ENCODE data around the gene PPP4C.

DNA sequence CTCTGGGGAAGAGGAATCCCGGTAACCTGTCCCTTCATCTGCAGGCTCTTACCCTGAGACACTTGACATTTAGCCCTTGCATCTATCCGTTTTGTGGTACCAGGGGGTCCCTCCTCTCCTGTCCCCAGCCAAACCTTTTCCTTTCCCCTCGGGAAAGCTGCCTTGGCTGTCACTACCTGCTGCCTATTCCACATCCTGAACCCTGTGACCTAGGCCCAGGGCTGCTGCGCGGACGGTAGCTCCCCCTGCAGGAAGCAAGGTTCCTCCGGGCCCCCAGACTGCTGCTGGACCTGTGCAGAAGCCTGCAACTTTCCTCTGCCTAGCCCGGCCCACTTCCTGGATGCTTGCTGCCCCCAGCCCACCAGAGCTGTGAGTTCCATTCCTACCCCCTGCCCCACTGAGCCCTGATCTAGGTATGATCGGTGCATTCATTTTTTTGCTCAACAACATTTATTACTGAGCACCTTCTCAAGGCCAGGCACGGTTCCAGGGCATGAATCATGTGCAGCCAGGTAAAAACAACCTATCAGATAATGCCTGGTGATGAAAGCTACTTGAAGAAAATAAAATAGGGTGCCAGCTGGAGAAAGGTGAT is 20.7 kb upstream of the PPP4C start:
- TF ChIP-seq, protein P1, sequence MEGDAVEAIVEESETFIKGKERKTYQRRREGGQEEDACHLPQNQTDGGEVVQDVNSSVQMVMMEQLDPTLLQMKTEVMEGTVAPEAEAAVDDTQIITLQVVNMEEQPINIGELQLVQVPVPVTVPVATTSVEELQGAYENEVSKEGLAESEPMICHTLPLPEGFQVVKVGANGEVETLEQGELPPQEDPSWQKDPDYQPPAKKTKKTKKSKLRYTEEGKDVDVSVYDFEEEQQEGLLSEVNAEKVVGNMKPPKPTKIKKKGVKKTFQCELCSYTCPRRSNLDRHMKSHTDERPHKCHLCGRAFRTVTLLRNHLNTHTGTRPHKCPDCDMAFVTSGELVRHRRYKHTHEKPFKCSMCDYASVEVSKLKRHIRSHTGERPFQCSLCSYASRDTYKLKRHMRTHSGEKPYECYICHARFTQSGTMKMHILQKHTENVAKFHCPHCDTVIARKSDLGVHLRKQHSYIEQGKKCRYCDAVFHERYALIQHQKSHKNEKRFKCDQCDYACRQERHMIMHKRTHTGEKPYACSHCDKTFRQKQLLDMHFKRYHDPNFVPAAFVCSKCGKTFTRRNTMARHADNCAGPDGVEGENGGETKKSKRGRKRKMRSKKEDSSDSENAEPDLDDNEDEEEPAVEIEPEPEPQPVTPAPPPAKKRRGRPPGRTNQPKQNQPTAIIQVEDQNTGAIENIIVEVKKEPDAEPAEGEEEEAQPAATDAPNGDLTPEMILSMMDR (IDR thresholded peaks at IDR 0.05; ENCODE audit: poor library complexity): peak; percentile 40
- TF ChIP-seq EZH2phosphoT487 (IDR thresholded peaks at IDR 0.05; ENCODE audit: low read depth, severe bottlenecking, unreplicated experiment) (no peak), EZH2 (IDR thresholded peaks at IDR 0.05; ENCODE audit: borderline replicate concordance) (no peak)
